PC-9 (cell line): ENCODE data around the gene PSEN1.

Source experiments
- CTCF ChIP-seq: fragments of 200-600 bp; sonication (generic); conservative IDR thresholded peaks from 2 replicates; pipeline ENCODE4 v1.6.1; 2017; ENCODE audit warnings: mixed run types, antibody characterized with exemption, mild to moderate bottlenecking, moderate library complexity
- EZH2 ChIP-seq: fragments of 200-600 bp; sonication (generic); IDR thresholded peaks from 2 replicates; pipeline ENCODE4 v1.8.0; 2017; ENCODE audit warnings: antibody characterized with exemption, low read depth

- TF ChIP-seq EZH2 (no peak), CTCF (no peak)
Observed at GRCh38 chr14:73162251-73162650, 25.9 kb downstream of the PSEN1 start.
